ENCODE data around the gene JMJD6. TPM values are rescaled to one million over a fixed set of nuclear protein-coding genes. Genes with fewer than 3 reads are reported as not detected.
A peak's percentile ranks its signal among the peaks of the same experiment; 100 is the strongest.

The JMJD6 gene
- total and polyA plus RNA-seq, 12 donors = 23.5 to 105 (median 41.7) TPM

DNA sequence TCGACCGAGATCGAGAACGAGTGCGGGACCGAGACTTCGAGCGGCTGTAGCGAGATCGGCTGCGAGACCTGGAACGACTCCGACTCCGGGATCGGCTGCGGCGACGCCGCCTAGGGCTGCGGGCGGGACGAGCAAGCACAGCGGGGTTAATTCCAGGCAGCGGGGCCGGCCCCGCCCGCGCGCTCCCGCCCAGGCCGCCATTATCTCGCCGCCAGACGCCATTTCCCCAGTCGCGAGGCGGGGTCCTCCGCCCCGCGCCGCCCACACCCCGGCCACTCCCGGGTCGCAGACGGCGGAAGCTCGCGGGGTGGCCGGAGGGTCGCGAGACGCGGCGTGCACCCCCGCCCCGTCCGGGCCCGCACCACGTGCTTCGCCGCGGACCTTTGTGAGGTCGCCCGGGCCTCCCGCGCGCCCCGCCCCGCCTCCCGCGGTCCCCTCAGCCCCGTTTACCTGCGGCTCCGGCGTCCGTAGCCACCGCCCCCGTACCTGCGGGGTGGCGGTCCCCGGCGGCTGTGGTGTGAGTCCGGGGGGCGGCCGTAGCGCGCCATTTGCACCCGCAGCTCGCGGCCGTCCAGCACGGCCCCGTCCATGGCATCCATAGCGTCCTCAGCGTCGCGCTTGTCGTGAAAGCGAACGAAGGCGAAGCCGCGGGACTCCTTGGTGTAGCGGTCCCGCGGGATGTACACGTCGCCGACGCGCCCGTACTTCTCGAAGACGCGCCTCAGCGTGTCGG, 10.1 kb upstream of the JMJD6 start:
- Histone ChIP-seq H3K36me3 (replicated peaks in 1 of 2) (peaks cover 0 to 44% of the 10 kb centered on the region in 2 donors), H3K27ac (peak overlapping the region; percentile 96 to 100 (median 99)), H3K4me1 (replicated peaks in 1 of 2) (peaks cover 32 to 71% of the 10 kb centered on the region in 2 donors), H3K27me3 (no peaks in the 10 kb centered on the region), H3K4me3 (peak overlapping the region; percentile 83 to 98 (median 92)), H3K9me3 (replicated peaks in 1 of 3) (no peaks in the 10 kb centered on the region)
- TF ChIP-seq POLR2A (IDR thresholded peaks at IDR 0.05) = peak; percentile 9 to 68
- TF ChIP-seq, protein P1, sequence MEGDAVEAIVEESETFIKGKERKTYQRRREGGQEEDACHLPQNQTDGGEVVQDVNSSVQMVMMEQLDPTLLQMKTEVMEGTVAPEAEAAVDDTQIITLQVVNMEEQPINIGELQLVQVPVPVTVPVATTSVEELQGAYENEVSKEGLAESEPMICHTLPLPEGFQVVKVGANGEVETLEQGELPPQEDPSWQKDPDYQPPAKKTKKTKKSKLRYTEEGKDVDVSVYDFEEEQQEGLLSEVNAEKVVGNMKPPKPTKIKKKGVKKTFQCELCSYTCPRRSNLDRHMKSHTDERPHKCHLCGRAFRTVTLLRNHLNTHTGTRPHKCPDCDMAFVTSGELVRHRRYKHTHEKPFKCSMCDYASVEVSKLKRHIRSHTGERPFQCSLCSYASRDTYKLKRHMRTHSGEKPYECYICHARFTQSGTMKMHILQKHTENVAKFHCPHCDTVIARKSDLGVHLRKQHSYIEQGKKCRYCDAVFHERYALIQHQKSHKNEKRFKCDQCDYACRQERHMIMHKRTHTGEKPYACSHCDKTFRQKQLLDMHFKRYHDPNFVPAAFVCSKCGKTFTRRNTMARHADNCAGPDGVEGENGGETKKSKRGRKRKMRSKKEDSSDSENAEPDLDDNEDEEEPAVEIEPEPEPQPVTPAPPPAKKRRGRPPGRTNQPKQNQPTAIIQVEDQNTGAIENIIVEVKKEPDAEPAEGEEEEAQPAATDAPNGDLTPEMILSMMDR (IDR thresholded peaks at IDR 0.05) = peak in 3 of 6 experiments; percentile 14 to 32 (median 31)
- intact Hi-C loops (cut with DNase I) = no loop called here
- 0% methylated on average over 5 to 117 of the region's 117 CpGs for WGBS, 4 donors
- peak; percentile 79 to 88 (median 84) for DNase-seq

- Histone ChIP-seq H3K4me3 (peak overlapping the region; percentile 14 to 98 (median 90)), H3K4me1 (replicated peaks in 1 of 2) (peaks cover 32 to 75% of the 10 kb centered on the region in 2 donors), H3K36me3 (replicated peaks in 1 of 2) (peaks cover 0 to 50% of the 10 kb centered on the region in 2 donors), H3K9me3 (replicated peaks in 1 of 3) (no peaks in the 10 kb centered on the region), H3K27ac (peak overlapping the region; percentile 96 to 100 (median 99)), H3K27me3 (no peaks in the 10 kb centered on the region)
- no peak for DNase-seq
- WGBS, 4 donors = 0 to 1% (median 1%) methylated on average over 8 to 20 of the region's 20 CpGs
- TF ChIP-seq, protein P1 (IDR thresholded peaks at IDR 0.05) = no peak
- no peak for TF ChIP-seq POLR2A (IDR thresholded peaks at IDR 0.05)
- intact Hi-C loops (cut with DNase I) = no loop called here
These were observed 9.4 kb upstream of the JMJD6 start for GRCh38 chr17:76735586-76736348.

DNA sequence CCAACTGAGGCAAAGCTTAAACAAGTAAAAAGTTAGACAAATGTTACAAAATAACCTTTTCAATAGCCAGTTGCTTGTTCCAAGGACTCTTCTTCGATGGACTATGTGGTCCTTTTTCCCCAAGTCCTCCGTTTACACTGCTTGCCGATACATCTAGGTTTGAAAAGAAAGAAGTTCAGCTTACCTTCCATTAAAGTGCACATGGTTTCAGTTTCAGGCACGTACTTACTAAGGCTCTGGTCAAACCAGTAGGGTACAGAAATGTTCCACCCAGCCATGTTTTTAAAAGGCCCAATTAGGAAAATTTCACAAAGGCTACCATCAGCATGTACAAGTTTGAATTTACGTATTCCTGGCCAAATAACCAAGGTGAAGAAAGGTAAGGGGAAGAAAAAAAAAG, 8.6 kb upstream of the JMJD6 start:
- Histone ChIP-seq H3K27me3 (no peaks in the 10 kb centered on the region), H3K36me3 (replicated peaks in 1 of 2) (peaks cover 0 to 55% of the 10 kb centered on the region in 2 donors), H3K4me3 (peak overlapping the region in 1 of 4 donors; percentile 83), H3K4me1 (replicated peaks in 1 of 2) (peaks cover 32 to 67% of the 10 kb centered on the region in 2 donors), H3K9me3 (replicated peaks in 1 of 3) (no peaks in the 10 kb centered on the region), H3K27ac (peak overlapping the region in 2 of 5 donors; percentile 98 to 99)
- WGBS, 4 donors = 8 to 12% (median 12%) methylated on average over 5 of the region's 5 CpGs
- TF ChIP-seq POLR2A (IDR thresholded peaks at IDR 0.05) = no peak
- TF ChIP-seq, protein P1 (IDR thresholded peaks at IDR 0.05) = no peak
- DNase-seq = no peak
- intact Hi-C loops (cut with DNase I) = no loop called here

Data from adrenal gland (tissue), 12 donors.